GM21723 (cell line): Measurements from ENCODE around the gene TMEM245.

Experiments used
- ATAC-seq: cut with Tn5 transposase; IDR thresholded peaks from one replicate; pipeline ENCODE4 v1.9.1; 2021; ENCODE audit warnings: mild to moderate bottlenecking, moderate library complexity; ENCODE audit not compliant: unreplicated experiment

TMEM245 gene

DNA sequence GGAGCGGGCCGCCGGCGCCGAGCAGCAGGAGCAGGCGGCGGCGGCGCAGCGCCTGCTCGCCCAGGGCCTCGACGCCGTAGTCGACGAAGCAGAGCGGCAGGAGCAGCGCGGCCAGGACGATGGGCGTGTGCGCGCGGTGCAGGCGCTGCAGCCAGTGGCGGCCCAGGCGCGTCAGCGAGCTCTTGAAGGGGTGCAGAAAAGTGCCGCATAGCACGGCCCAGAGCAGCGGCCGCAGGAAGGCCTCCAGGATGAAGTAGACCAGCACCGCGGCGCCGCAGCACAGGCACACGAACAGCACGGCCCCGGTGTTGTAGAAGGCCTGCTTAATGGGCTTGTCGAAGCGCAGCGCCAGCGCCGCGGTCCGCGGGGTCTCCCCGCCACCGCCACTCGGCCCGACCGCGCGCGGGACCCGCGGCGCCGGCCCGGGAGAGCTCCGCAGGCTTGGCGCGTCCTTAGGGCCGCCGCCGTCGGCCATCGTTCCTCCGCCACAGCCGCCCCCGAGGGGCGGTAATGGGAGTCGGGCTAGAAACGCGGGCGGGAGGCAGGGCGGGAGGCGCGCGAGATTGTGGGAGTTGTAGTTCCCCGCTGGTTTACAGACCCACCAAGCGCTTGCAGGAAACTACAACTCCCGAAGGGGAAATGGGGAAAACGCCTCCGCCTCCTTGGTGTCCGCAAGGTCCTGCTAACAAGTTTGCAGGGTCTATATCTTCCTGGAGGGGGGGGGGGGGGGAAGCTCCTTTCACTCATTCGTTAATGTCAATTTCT lies at the start of gene TMEM245:
Gene TMEM245, minus strand, starts transcription at position 509 of the 765 bp plus-strand sequence. Its CDS starts 34 bp downstream, at position 475.
- peak; percentile 90 for ATAC-seq

DNA sequence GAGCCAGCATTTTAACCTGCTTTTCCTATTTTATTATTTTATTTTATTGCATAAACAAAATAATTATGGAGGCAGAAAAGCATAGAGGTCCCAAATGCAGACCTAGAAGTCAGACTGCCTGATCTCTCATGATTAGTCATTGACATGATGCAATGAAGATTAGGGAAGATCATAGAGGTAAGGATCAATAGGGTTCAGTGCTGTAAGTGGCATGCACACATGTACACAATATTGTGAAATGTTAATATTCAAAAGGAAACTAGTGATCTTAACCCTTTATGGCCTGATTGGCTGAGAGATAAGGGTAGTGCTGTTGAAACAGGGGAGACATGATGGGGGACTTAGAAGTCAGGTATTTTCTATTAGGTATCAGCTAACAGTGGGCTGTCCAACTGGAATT lies 48.4 kb upstream of the TMEM245 start:
- no peak for ATAC-seq

GRCh38 chr9:109167716-109168115 lies 48.0 kb upstream of the TMEM245 start:
- no peak for ATAC-seq

GRCh38 chr9:109166771-109167601 lies 47.2 kb upstream of the TMEM245 start, which contains the start of gene FRRS1L:
Gene FRRS1L, minus strand, starts transcription at chr9:109167249. Its CDS starts 111 bp downstream, at chr9:109167138.
- no peak for ATAC-seq

GRCh38 chr9:109166171-109166770 lies 46.5 kb upstream of the TMEM245 start:
- ATAC-seq: no peak

GRCh38 chr9:109164042-109164441 lies 44.3 kb upstream of the TMEM245 start:
- ATAC-seq: no peak

- no peak for ATAC-seq
These were observed 43.4 kb upstream of the TMEM245 start for GRCh38 chr9:109163194-109163593.

GRCh38 chr9:109162677-109163076 lies 42.9 kb upstream of the TMEM245 start:
- ATAC-seq: no peak

- ATAC-seq: no peak
These were observed 41.7 kb upstream of the TMEM245 start for GRCh38 chr9:109161471-109161870.

- ATAC-seq: no peak
These were observed 39.8 kb upstream of the TMEM245 start for GRCh38 chr9:109159583-109159982.

DNA sequence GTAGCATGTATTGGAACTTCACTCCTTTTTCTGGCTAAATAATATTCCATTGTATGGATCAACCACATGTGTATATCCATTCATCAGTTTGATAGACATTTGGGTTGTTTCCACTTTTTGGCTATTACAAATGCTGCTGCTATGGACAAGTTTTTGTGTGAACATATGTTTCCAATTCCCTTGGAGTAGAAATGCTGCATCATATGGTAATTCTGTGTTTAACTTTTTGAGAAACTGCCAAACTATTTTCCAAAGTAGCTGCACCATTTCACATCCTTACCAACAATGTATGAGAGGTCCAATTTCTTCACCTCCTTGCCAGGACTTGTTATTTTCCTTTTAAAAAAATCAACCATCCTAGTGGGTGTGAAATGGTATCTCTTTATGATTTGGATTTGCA lies 38.9 kb upstream of the TMEM245 start:
- ATAC-seq: no peak

DNA sequence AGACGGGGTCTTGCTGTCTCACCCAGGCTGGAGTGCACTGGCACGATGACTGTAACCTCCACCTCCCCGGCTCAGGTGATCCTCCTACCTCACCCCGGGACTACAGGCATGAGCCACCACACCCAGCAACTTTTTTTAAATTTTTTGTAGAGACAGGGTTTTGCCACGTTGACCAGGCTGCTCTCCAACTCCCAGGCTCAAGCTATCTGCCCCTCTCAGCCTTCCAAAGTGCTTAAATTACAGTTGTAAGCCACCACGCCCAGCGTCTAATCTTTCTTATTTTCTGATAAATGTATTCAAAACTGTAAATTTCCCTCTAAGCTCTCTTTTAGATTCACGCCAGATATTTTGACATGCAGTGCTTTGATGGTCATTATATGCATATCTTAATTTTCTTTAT lies 37.0 kb upstream of the TMEM245 start:
- ATAC-seq: no peak

- no peak for ATAC-seq
These were observed 31.3 kb upstream of the TMEM245 start for GRCh38 chr9:109150925-109151545.

- ATAC-seq: no peak
These were observed 30.0 kb upstream of the TMEM245 start for GRCh38 chr9:109149722-109150121.

- no peak for ATAC-seq
These were observed 29.3 kb upstream of the TMEM245 start for GRCh38 chr9:109149089-109149488.

GRCh38 chr9:109145051-109145450 lies 25.3 kb upstream of the TMEM245 start:
- ATAC-seq: no peak

DNA sequence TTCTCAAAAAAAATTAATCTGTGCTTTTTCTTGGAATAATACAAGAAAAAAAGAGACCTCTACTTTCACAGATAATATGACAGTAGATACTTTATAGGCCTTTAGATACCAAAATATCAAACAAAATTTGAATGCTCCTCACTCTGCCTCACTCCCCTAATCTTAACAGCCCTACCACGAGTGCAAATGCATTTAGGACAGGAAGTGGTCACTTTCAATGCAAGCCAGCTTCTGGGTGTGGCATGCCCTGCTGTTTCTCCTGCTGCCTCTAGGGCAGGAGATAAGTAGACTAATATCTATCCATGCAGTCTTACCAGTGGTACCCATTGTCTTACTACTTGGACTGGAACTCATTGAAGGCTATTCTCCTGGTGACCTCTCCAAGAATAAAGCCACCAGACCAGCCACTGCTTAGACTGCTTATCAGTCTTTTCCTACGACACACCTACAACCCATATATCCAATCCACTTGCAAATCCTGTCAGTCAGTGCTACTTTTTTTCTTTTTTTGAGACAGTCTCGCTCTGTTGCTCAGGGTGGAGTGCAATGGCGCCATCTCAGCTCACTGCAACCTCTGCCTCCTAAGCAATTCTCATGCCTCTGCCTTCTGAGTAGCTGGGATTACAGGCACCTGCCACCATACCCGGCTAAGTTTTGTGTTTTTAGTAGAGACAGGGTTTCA lies 24.3 kb upstream of the TMEM245 start:
- peak; percentile 98 for ATAC-seq

DNA sequence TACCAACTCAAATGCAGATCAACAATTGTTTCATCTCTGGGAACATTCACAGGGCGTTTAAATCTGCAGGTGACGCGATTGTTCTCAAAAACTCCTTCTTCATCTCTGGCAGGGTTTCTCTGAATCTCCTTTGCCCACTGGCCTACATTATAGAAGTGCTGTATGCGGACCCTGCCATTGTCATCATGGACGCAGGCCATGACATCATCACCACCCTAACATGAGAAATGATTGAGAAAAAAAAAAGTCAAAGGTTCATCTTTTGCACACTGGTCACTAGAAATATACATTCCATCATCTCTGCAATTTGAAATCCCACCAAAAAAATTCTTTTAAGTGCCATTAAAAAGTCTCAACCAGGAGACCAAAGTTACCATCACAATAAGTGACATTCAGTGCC lies 21.6 kb upstream of the TMEM245 start:
- no peak for ATAC-seq

GRCh38 chr9:109139851-109140250 lies 20.1 kb upstream of the TMEM245 start:
- no peak for ATAC-seq

DNA sequence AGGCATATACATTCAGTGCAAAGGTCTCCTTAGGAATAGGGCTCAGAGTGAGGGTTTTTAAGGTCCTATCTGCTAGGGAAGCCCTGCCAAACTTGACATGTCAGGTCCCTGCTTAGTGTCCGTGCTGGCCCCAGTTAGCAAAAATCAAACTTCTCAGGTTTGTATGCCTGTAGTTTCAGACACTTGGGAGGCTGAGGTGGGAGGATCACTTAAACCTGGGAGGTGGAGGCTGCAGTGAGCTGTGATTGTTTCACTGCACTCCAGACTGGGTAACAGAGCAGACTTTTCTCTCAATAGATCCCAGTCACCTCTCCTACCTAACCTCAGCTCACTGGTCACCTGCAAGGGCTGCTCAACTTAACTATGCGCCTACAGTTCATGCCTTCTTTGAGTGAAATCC lies 18.7 kb upstream of the TMEM245 start:
- ATAC-seq: no peak

- no peak for ATAC-seq
These were observed 14.4 kb upstream of the TMEM245 start for GRCh38 chr9:109134167-109134578.
